B cell (primary cell): ENCODE data around the gene VWA8.

Experiments
- CTCF ChIP-seq: fragments of 200-600 bp; IDR thresholded peaks from one replicate; pipeline ENCODE4 v1.8.0; 2022; ENCODE audit warnings: antibody characterized with exemption, mild to moderate bottlenecking
- EZH2 ChIP-seq: IDR thresholded peaks from 2 replicates; pipeline ENCODE4 v1.6.1; 2012; ENCODE audit warnings: borderline replicate concordance, low read depth, mild to moderate bottlenecking, moderate library complexity, low read length; ENCODE audit not compliant: insufficient read depth, poor library complexity, severe bottlenecking

- TF ChIP-seq CTCF (no peak), EZH2 (no peak)
Observed at GRCh38 chr13:41767801-41768200, 193.1 kb downstream of the VWA8 start.
